ENCODE data around the gene TRAF6.

- TF ChIP-seq RAD21 (IDR thresholded peaks at IDR 0.05; ENCODE audit: low read length): no peak
- no peak for TF ChIP-seq ZBTB33 (IDR thresholded peaks at IDR 0.05; ENCODE audit: borderline replicate concordance, low read depth)
- TF ChIP-seq REST (IDR thresholded peaks at IDR 0.05; ENCODE audit: low read depth, low read length): no peak
- no peak for TF ChIP-seq EZH2phosphoT487 (IDR thresholded peaks at IDR 0.05; ENCODE audit: borderline replicate concordance, low read depth)
- TF ChIP-seq POLR2AphosphoS5 (IDR thresholded peaks at IDR 0.05; ENCODE audit: low read depth, low read length): no peak
- TF ChIP-seq MAX (IDR thresholded peaks at IDR 0.05; ENCODE audit: low read depth): no peak
- no peak for TF ChIP-seq CTCF (IDR thresholded peaks at IDR 0.05)
- no peak for TF ChIP-seq JUND (IDR thresholded peaks at IDR 0.05)
- TF ChIP-seq CHD2 (IDR thresholded peaks at IDR 0.05; ENCODE audit: low read length, partially characterized antibody): no peak
- TF ChIP-seq RFX5 (IDR thresholded peaks at IDR 0.05; ENCODE audit: low read length): no peak
- no peak for TF ChIP-seq ELF1 (IDR thresholded peaks at IDR 0.05)
- TF ChIP-seq EP300 (IDR thresholded peaks at IDR 0.05; ENCODE audit: borderline replicate concordance in 1 of 2, low read depth in 1 of 2, low read length in 1 of 2): no peak
- TF ChIP-seq IRF3 (IDR thresholded peaks at IDR 0.05; ENCODE audit: low read depth, low read length): no peak
- TF ChIP-seq GATA2 (CRISPR knock-in tag; IDR thresholded peaks at IDR 0.05): no peak
These were observed 22.0 kb downstream of the TRAF6 start for GRCh38 chr11:36488096-36488495.

Data from SK-N-SH (cell line).